Fibroblast of lung (primary cell): Measurements from ENCODE around the gene AMBRA1. TPM values are rescaled to one million over a fixed set of nuclear protein-coding genes. Genes with fewer than 3 reads are reported as not detected.

ENCODE experiments used
- DNase-seq, 2 donors: peaks; one replicate each; pipeline versions ENCODE4 v3.0.0 to v3.0.0-alpha.2; 2010; ENCODE audit warnings: low read depth in 2 of 2
- H2AFZ ChIP-seq: 2 replicates; pipeline ENCODE4 v1.5.1; 2012; ENCODE audit warnings: low read length, control low read depth, inconsistent platforms
- H3K27ac ChIP-seq: 2 replicates; pipeline ENCODE4 v1.5.1; 2011; ENCODE audit warnings: low read length, control low read depth; ENCODE audit not compliant: insufficient read depth
- H3K27me3 ChIP-seq: 2 replicates; pipeline ENCODE4 v1.5.1; 2011; ENCODE audit warnings: mild to moderate bottlenecking, low read length; ENCODE audit not compliant: control insufficient read depth, insufficient read depth
- H3K36me3 ChIP-seq: 2 replicates; pipeline ENCODE4 v1.5.1; 2011; ENCODE audit warnings: low read length; ENCODE audit not compliant: control insufficient read depth, insufficient read depth
- H3K4me1 ChIP-seq: 2 replicates; pipeline ENCODE4 v1.5.1; 2011; ENCODE audit warnings: low read length; ENCODE audit not compliant: control insufficient read depth, insufficient read depth; ENCODE audit errors: extremely low read depth
- H3K4me2 ChIP-seq: 2 replicates; pipeline ENCODE4 v1.5.1; 2011; ENCODE audit warnings: low read length, control low read depth; ENCODE audit not compliant: insufficient read depth; ENCODE audit errors: extremely low read depth
- H3K4me3 ChIP-seq, 4 experiments: fragments of 200-600 bp in 1 of 4; sonication (generic) in 1 of 4; replicated peaks in 1 of 4; 2 replicates each; pipeline ENCODE4 v1.5.1; 2011 to 2016; ENCODE audit warnings: low read length in 4 of 4, low read depth in 3 of 4, mild to moderate bottlenecking in 3 of 4, control low read depth in 2 of 4, inconsistent platforms in 1 of 4, mixed read lengths in 1 of 4; ENCODE audit not compliant: insufficient read depth in 1 of 4; ENCODE audit errors: control extremely low read depth in 1 of 4
- H3K79me2 ChIP-seq: 2 replicates; pipeline ENCODE4 v1.5.1; 2012; ENCODE audit warnings: mild to moderate bottlenecking, low read length, inconsistent platforms; ENCODE audit not compliant: control insufficient read depth, insufficient read depth
- H3K9ac ChIP-seq: 2 replicates; pipeline ENCODE4 v1.5.1; 2011; ENCODE audit warnings: mild to moderate bottlenecking, low read length, control low read depth; ENCODE audit not compliant: insufficient read depth
- H3K9me3 ChIP-seq: 2 replicates; pipeline ENCODE4 v1.5.1; 2012; ENCODE audit warnings: low read depth, low read length; ENCODE audit not compliant: control insufficient read depth, insufficient read depth
- H4K20me1 ChIP-seq: 2 replicates; pipeline ENCODE4 v1.5.1; 2011; ENCODE audit warnings: low read length; ENCODE audit not compliant: control insufficient read depth, insufficient read depth; ENCODE audit errors: extremely low read depth
- CTCF ChIP-seq, 2 donors: IDR thresholded peaks in 1 of 2; conservative IDR thresholded peaks in 1 of 2; 1 replicate in 1 of 2; 2 replicates in 1 of 2; pipeline ENCODE4 v1.5.1; 2011 to 2012; ENCODE audit warnings: low read length in 2 of 2, control low read depth in 1 of 2, inconsistent platforms in 1 of 2, low read depth in 1 of 2, mild to moderate bottlenecking in 1 of 2
- EZH2 ChIP-seq: IDR thresholded peaks from 2 replicates; pipeline ENCODE4 v1.5.1; 2012; ENCODE audit warnings: low read length, control low read depth, mild to moderate bottlenecking; ENCODE audit errors: missing control alignments
- polyA plus RNA-seq, 2 donors: library from polyadenylated mRNA; depleted of rRNA in 1 of 2; stranded (reverse) in 1 of 2; unstranded in 1 of 2; fragments of >200 nt; gene quantifications; 2 replicates each; pipeline ENCODE4 v1.2.1, GENCODE V29; 2011 to 2012; ENCODE audit warnings: missing spikeins in 1 of 2
- total RNA-seq: library from RNA; depleted of rRNA; stranded (reverse); fragments of >200 nt; gene quantifications from 2 replicates; pipeline ENCODE4 v1.2.1, GENCODE V29; 2014

Gene AMBRA1
- total and polyA plus RNA-seq, 2 donors (not counting 1 experiment from before 2014, with no cell fraction given), result 8.3 to 23.3 TPM

- TF ChIP-seq EZH2 (no peak), CTCF (conservative IDR thresholded peaks at IDR 0.05 in 1 of 2, IDR thresholded peaks at IDR 0.05 in 1 of 2; ENCODE audit: low read depth in 1 of 2, low read length in 2 of 2) (no peak)
- Histone ChIP-seq H4K20me1 (no peaks in the 10 kb centered on the region), H2AFZ (no peak overlapping the region), H3K4me2 (no peak overlapping the region), H3K4me1 (no peaks in the 10 kb centered on the region), H3K27ac (no peak overlapping the region), H3K9ac (no peak overlapping the region), H3K27me3 (no peaks in the 10 kb centered on the region), H3K4me3 (no peak overlapping the region), H3K9me3 (no peaks in the 10 kb centered on the region), H3K36me3 (no peaks in the 10 kb centered on the region), H3K79me2 (no peaks in the 10 kb centered on the region)
- no peak for DNase-seq
Measured at GRCh38 chr11:46604796-46605195, 11.0 kb upstream of the AMBRA1 start.

DNA sequence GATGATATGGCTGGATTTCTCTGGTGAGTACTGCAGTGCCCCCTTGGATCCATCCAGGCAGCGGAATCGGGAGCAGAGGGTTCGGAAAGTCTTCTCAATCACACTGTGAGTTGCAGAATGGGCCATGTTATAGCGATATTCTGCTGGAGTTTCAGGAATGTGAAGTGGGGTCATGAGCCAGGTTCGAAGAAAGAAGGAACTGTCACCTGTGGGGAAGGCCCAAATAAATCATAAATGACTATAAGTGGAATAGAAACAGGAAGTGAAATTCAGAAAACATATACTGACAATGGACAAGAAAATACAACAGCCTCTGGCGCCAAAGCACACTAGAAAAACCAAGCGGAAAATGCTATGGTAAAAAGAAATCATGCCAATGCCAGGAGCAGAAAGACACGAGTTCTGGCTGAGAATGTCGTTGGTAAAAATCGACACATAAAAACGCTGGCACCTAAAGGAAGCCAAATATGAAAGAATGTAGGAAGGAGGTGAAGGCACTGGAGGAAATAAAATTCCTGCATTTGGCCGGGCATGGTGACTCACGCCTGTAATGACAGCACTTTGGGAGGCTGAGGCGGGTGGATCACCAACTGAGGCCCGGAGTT, 10.0 kb upstream of the AMBRA1 start:
- Histone ChIP-seq H4K20me1 (no peaks in the 10 kb centered on the region), H3K4me1 (no peaks in the 10 kb centered on the region), H3K27me3 (no peaks in the 10 kb centered on the region), H3K36me3 (no peaks in the 10 kb centered on the region), H3K9me3 (no peaks in the 10 kb centered on the region), H3K27ac (no peak overlapping the region), H3K9ac (no peak overlapping the region), H3K4me2 (no peak overlapping the region), H2AFZ (no peak overlapping the region), H3K79me2 (no peaks in the 10 kb centered on the region), H3K4me3 (no peak overlapping the region)
- no peak for DNase-seq
- TF ChIP-seq EZH2 (no peak), CTCF (conservative IDR thresholded peaks at IDR 0.05 in 1 of 2, IDR thresholded peaks at IDR 0.05 in 1 of 2; ENCODE audit: low read depth in 1 of 2, low read length in 2 of 2) (no peak)

- Histone ChIP-seq H3K9me3 (no peaks in the 10 kb centered on the region), H4K20me1 (no peaks in the 10 kb centered on the region), H3K27ac (no peak overlapping the region), H3K4me2 (no peak overlapping the region), H3K4me1 (no peaks in the 10 kb centered on the region), H3K79me2 (no peaks in the 10 kb centered on the region), H3K4me3 (no peak overlapping the region), H2AFZ (no peak overlapping the region), H3K9ac (no peak overlapping the region), H3K27me3 (no peaks in the 10 kb centered on the region), H3K36me3 (no peaks in the 10 kb centered on the region)
- TF ChIP-seq EZH2, result no peak
- TF ChIP-seq CTCF (conservative IDR thresholded peaks at IDR 0.05 in 1 of 2, IDR thresholded peaks at IDR 0.05 in 1 of 2; ENCODE audit: low read depth in 1 of 2, low read length in 2 of 2), result no peak
- DNase-seq, result no peak
Measured at GRCh38 chr11:46601129-46601528, 7.3 kb upstream of the AMBRA1 start.
